Measurements from ENCODE around the gene FAF1. TPM values are rescaled to one million over a fixed set of nuclear protein-coding genes. Genes with fewer than 3 reads are reported as not detected.
"Not testable (repeated sequence)": the region's sequence is repeated elsewhere in the genome, so short reads cannot be mapped to it uniquely, and the experiment has no call there.

FAF1 gene
- total RNA-seq, 4 donors from 2014 or later = 36.9 to 77.6 (median 48.3) TPM

DNA sequence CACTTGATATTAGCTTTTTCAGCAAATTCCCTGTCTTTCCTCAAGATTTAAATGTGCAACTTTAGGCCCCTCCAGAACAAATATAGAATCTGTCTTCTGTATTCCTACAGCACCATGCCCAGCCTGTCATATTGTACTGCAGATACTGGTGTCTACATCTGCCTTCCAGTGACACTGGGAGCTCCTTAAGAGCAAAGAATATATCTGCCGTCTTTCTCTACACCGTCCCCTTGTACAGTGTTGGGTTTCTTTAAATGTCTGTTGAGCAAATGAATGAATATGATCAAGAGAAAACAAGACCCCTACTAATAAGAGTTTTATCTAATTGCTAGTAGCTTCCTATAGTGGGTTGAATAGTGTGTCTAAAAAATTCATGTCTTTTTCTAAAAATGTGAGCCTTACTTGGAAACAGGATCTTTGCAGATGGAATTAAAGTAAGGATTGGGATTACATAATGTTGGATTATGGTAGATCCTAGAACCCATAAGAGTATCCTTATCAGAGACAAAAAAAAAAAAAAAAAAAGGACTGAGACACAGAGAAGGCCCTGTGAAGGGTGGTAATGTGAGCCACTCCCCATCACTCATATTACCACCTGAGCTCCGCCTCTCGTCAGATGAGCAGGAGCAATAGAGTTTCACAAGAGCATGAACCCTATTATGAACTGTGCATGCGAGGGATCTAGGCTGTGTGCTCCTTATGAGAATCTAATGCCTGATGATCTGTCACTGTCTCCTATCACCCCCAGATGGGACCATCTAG, 128.6 kb downstream of the FAF1 start:
- Histone ChIP-seq H3K4me3 (no peak overlapping the region), H3K4me1 (no peaks in the 10 kb centered on the region), H3K27me3 (no peaks in the 10 kb centered on the region), H3K27ac (no peak overlapping the region), H3K9me3 (no peaks in the 10 kb centered on the region), H3K36me3 (no peaks in the 10 kb centered on the region)
- no peak for DNase-seq
- TF ChIP-seq POLR2A (IDR thresholded peaks at IDR 0.05) = no peak
- TF ChIP-seq, protein P1, sequence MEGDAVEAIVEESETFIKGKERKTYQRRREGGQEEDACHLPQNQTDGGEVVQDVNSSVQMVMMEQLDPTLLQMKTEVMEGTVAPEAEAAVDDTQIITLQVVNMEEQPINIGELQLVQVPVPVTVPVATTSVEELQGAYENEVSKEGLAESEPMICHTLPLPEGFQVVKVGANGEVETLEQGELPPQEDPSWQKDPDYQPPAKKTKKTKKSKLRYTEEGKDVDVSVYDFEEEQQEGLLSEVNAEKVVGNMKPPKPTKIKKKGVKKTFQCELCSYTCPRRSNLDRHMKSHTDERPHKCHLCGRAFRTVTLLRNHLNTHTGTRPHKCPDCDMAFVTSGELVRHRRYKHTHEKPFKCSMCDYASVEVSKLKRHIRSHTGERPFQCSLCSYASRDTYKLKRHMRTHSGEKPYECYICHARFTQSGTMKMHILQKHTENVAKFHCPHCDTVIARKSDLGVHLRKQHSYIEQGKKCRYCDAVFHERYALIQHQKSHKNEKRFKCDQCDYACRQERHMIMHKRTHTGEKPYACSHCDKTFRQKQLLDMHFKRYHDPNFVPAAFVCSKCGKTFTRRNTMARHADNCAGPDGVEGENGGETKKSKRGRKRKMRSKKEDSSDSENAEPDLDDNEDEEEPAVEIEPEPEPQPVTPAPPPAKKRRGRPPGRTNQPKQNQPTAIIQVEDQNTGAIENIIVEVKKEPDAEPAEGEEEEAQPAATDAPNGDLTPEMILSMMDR (IDR thresholded peaks at IDR 0.05) = no peak

DNA sequence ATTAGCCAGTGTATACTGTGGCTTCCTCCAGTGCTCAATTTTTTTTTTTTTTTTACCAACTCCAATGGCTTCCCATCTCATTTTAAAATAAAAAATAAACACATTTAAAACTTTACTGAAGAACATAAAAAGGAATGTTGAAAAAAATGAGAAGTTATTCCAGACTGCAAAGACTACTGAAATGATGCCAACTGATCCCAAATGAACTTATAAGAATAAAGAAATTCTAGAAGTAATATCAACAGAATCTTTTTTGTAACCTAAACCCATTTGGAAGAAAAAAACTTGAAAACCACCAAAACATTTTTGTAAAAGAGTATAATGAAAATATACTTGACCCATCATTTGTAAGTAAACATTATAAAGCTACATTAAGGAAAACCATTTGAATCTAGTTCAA, 129.4 kb downstream of the FAF1 start:
- H3K4me3 ChIP-seq = no peak overlapping the region
- H3K27me3 ChIP-seq = no peaks in the 10 kb centered on the region
- no peaks in the 10 kb centered on the region for H3K4me1 ChIP-seq
- no peak overlapping the region for H3K27ac ChIP-seq
- H3K9me3 ChIP-seq = no peaks in the 10 kb centered on the region
- DNase-seq = no peak
- TF ChIP-seq POLR2A (IDR thresholded peaks at IDR 0.05) = no peak
- TF ChIP-seq, protein P1 (IDR thresholded peaks at IDR 0.05) = no peak
- no peaks in the 10 kb centered on the region for H3K36me3 ChIP-seq

DNA sequence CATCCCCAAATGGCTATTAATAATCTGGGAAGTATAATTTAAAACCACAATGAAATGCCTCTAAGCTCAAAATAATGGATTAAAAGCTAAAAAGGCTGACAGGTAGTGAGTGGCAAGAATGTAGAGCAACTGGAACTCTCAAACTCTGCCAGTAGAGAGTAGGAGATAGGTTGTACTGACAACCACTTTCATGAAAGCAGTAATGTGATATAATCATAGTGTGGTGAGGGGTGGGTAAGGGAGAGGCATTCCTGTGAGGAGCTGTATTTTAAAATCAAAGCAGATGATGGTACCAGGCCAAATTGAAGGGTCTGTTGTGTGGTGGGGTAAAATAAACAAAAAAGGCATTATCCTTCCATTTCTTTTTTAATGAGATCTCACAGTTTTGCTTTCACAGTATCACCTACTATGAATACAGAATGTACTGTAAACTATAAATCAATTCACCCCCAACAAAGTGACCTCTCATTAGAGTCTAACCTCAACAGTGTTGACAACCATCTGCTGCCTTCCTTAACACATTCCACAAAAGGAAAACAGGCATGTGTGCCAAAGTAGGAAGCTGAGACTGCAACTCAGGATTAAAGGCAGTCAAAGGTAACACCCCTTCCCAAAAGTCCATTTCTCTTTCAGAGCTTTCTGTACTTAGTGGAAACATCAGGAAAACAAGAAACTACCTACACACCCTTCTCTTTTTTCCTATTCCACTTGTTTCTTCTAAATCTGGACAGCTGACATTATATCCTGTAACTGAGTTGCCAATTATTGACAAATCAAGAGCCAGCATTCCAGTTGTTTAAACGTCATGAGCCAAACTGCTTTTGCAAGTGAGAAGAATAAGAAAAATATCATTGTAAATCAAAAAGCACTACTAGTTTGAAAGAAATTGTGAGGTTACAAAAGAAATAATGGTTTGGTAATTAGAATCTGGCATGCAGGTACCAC, 130.8 kb downstream of the FAF1 start:
- DNase-seq = no peak
- H3K4me3 ChIP-seq = no peak overlapping the region
- no peaks in the 10 kb centered on the region for H3K9me3 ChIP-seq
- H3K4me1 ChIP-seq = no peaks in the 10 kb centered on the region
- TF ChIP-seq POLR2A (IDR thresholded peaks at IDR 0.05) = no peak
- TF ChIP-seq, protein P1 (IDR thresholded peaks at IDR 0.05) = no peak
- no peak overlapping the region for H3K27ac ChIP-seq
- H3K36me3 ChIP-seq = no peaks in the 10 kb centered on the region
- H3K27me3 ChIP-seq = no peaks in the 10 kb centered on the region

DNA sequence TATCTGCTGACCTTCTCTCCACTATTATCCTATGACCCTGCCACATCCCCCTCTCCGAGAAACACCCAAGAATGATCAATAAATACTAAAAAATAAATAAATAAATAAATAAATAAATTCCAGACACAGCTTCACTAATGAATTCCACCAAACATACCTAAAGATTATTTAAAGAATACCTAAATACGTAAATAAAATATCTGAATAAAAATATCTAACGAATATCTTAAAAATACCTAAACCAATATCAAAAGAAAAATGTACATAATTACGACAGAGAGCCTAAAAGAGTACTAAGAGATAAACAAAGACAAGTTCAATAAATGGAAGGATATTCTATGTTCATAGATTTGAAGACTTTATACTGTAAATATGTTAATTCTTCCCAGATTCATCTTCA, 132.5 kb downstream of the FAF1 start:
- H3K36me3 ChIP-seq = no peaks in the 10 kb centered on the region
- H3K4me1 ChIP-seq = no peaks in the 10 kb centered on the region
- TF ChIP-seq, protein P1 (IDR thresholded peaks at IDR 0.05) = no peak
- no peak for TF ChIP-seq POLR2A (IDR thresholded peaks at IDR 0.05)
- no peaks in the 10 kb centered on the region for H3K9me3 ChIP-seq
- no peak overlapping the region for H3K4me3 ChIP-seq
- DNase-seq = no peak
- H3K27me3 ChIP-seq = no peaks in the 10 kb centered on the region
- H3K27ac ChIP-seq = no peak overlapping the region

DNA sequence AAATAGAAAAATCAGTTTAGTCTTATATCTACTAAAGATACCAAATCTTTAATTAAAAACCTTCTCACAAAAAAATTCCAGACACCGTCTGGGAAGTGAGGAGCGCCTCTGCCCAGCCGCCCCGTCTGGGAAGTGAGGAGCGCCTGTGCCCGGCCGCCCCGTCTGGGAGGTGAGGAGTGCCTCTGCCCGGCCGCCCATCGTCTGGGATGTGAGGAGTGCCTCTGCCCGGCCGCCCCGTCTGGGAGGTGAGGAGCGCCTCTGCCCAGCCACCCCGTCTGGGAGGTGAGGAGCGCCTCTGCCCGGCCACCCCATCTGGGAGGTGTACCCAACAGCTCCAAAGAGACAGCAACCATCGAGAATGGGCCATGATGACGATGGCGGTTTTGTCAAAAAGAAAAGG, 133.3 kb downstream of the FAF1 start:
- not testable (repeated sequence) for H3K4me3 ChIP-seq, H3K9me3 ChIP-seq, H3K36me3 ChIP-seq, H3K4me1 ChIP-seq, DNase-seq, H3K27ac ChIP-seq, H3K27me3 ChIP-seq
